IMR-90 (cell line): ENCODE data around the gene CBL. TPM values are rescaled to one million over a fixed set of nuclear protein-coding genes. Genes with fewer than 3 reads are reported as not detected.

Experiments
- ATAC-seq: fragments of 200-7000 bp; cut with Tn5 transposase; 2 replicates; pipeline ENCODE4 v1.9.1; 2020; ENCODE audit warnings: low read depth, mild to moderate bottlenecking, moderate library complexity
- BruUV-seq: library from RNA; stranded (reverse); fragments of 400-500 nt; replicated peaks from 2 replicates; lab custom pipeline; 2021; lab: Mats Ljungman, UMichigan
- CTCF ChIA-PET: fragments of 300-600 bp; formaldehyde crosslinking; extraction: SDS; loops from one replicate; lab custom pipeline; 2021; ENCODE audit warnings: antibody characterized with exemption; lab: Yijun Ruan, JAX
- POLR2A ChIA-PET: fragments of 300-600 bp; sonication (Branson Sonifier 250); formaldehyde crosslinking; loops from one replicate; lab custom pipeline; 2022; ENCODE audit warnings: antibody characterized with exemption; ENCODE audit not compliant: unreplicated experiment; lab: Charles Lee
- DNase-seq: peaks from one replicate; pipeline ENCODE4 v3.0.0; 2013
- H2AFZ ChIP-seq: replicated peaks from 2 replicates; pipeline ENCODE3; 2013; ENCODE audit warnings: low read length, mild to moderate bottlenecking; ENCODE audit not compliant: poor library complexity
- H2AK5ac ChIP-seq: 2 replicates; pipeline ENCODE4 v1.6.1; 2013; ENCODE audit warnings: low read depth, low read length, inconsistent platforms
- H2AK9ac ChIP-seq: replicated peaks from 2 replicates; pipeline ENCODE3; 2013; ENCODE audit warnings: mild to moderate bottlenecking, low read depth, low read length, moderate library complexity; ENCODE audit not compliant: poor library complexity
- H2BK120ac ChIP-seq: 2 replicates; pipeline ENCODE4 v1.6.1; 2013; ENCODE audit warnings: low read depth, low read length, inconsistent platforms
- H2BK15ac ChIP-seq: 3 replicates; pipeline ENCODE4 v1.6.1; 2013; ENCODE audit warnings: low read depth, low read length, inconsistent platforms
- H2BK20ac ChIP-seq: 2 replicates; pipeline ENCODE4 v1.6.1; 2013; ENCODE audit warnings: low read depth, mild to moderate bottlenecking, inconsistent platforms, low read length, moderate library complexity
- H2BK5ac ChIP-seq: 2 replicates; pipeline ENCODE4 v1.6.1; 2013; ENCODE audit warnings: mild to moderate bottlenecking, low read depth, low read length, inconsistent platforms; ENCODE audit not compliant: poor library complexity, severe bottlenecking
- H3K14ac ChIP-seq: replicated peaks from 2 replicates; pipeline ENCODE4 v1.6.1; 2013; ENCODE audit warnings: low read depth, low read length, inconsistent platforms
- H3K18ac ChIP-seq: 2 replicates; pipeline ENCODE4 v1.6.1; 2013; ENCODE audit warnings: low read depth, low read length, control low read depth
- H3K23ac ChIP-seq: 2 replicates; pipeline ENCODE4 v1.6.1; 2013; ENCODE audit warnings: low read depth, low read length, inconsistent platforms
- H3K27ac ChIP-seq: 2 replicates; pipeline ENCODE4 v1.5.1; 2013; ENCODE audit warnings: mild to moderate bottlenecking, control low read depth, low read length; ENCODE audit not compliant: insufficient read depth
- H3K27me3 ChIP-seq: 2 replicates; pipeline ENCODE4 v1.6.1; 2013; ENCODE audit warnings: low read length; ENCODE audit not compliant: control insufficient read depth, insufficient read depth
- H3K36me3 ChIP-seq: 2 replicates; pipeline ENCODE4 v1.6.1; 2013; ENCODE audit warnings: low read length, mixed read lengths; ENCODE audit not compliant: control insufficient read depth, insufficient read depth
- H3K4ac ChIP-seq: 2 replicates; pipeline ENCODE4 v1.6.1; 2013; ENCODE audit warnings: low read depth, low read length, inconsistent platforms
- H3K4me1 ChIP-seq: 2 replicates; pipeline ENCODE4 v1.6.1; 2013; ENCODE audit warnings: low read length, mixed read lengths; ENCODE audit not compliant: control insufficient read depth, insufficient read depth
- H3K4me2 ChIP-seq: 2 replicates; pipeline ENCODE4 v1.6.1; 2013; ENCODE audit warnings: low read depth, mild to moderate bottlenecking, control low read depth, low read length, moderate library complexity
- H3K4me3 ChIP-seq: 2 replicates; pipeline ENCODE4 v1.5.1; 2013; ENCODE audit warnings: low read depth, mild to moderate bottlenecking, control low read depth, low read length, moderate library complexity; ENCODE audit not compliant: insufficient read depth
- H3K56ac ChIP-seq: 2 replicates; pipeline ENCODE4 v1.6.1; 2013; ENCODE audit warnings: low read length, inconsistent platforms; ENCODE audit not compliant: insufficient read depth; ENCODE audit errors: extremely low read depth
- H3K79me1 ChIP-seq, 2 experiments: 2 replicates each; pipeline ENCODE4 v1.6.1; 2013; ENCODE audit warnings: low read length in 2 of 2, inconsistent platforms in 1 of 2, low read depth in 1 of 2
- H3K9ac ChIP-seq: 2 replicates; pipeline ENCODE4 v1.6.1; 2013; ENCODE audit warnings: low read depth, low read length, control low read depth
- H3K9me1 ChIP-seq: 2 replicates; pipeline ENCODE4 v1.6.1; 2013; ENCODE audit warnings: low read length, inconsistent platforms; ENCODE audit not compliant: insufficient read depth
- H3K9me3 ChIP-seq: 2 replicates; pipeline ENCODE4 v1.6.1; 2013; ENCODE audit warnings: low read length; ENCODE audit not compliant: control insufficient read depth, insufficient read depth
- H4K20me1 ChIP-seq: 2 replicates; pipeline ENCODE4 v1.6.1; 2013; ENCODE audit warnings: low read length, inconsistent platforms; ENCODE audit not compliant: insufficient read depth
- H4K5ac ChIP-seq: 2 replicates; pipeline ENCODE4 v1.6.1; 2013; ENCODE audit warnings: mild to moderate bottlenecking, low read depth, low read length, control low read depth
- H4K8ac ChIP-seq, 2 experiments: 2 replicates each; pipeline ENCODE4 v1.6.1; 2013; ENCODE audit warnings: low read depth in 2 of 2, low read length in 2 of 2, control low read depth in 1 of 2, inconsistent platforms in 1 of 2
- H4K91ac ChIP-seq: 2 replicates; pipeline ENCODE4 v1.6.1; 2013; ENCODE audit warnings: low read depth, low read length, inconsistent platforms; ENCODE audit not compliant: insufficient read depth
- BHLHE40 ChIP-seq: fragments of 150-350 bp; IDR thresholded peaks from 2 replicates; pipeline ENCODE4 v1.6.1; 2016; ENCODE audit warnings: mild to moderate bottlenecking, low read depth, low read length
- CEBPB ChIP-seq: IDR thresholded peaks from 2 replicates; pipeline ENCODE4 v1.6.1; 2012; ENCODE audit warnings: low read depth, low read length, improper control_type of control experiment
- CHD1 ChIP-seq: IDR thresholded peaks from 2 replicates; pipeline ENCODE4 v1.6.1; 2012; ENCODE audit warnings: low read depth, low read length, improper control_type of control experiment
- CTCF ChIP-seq: conservative IDR thresholded peaks from 2 replicates; pipeline ENCODE4 v1.5.1; 2012; ENCODE audit warnings: mild to moderate bottlenecking, low read depth, low read length, improper control_type of control experiment
- ELK1 ChIP-seq: fragments of 150-350 bp; IDR thresholded peaks from 2 replicates; pipeline ENCODE4 v1.6.1; 2016; ENCODE audit warnings: low read depth, mild to moderate bottlenecking, low read length, moderate library complexity, borderline replicate concordance
- FOS ChIP-seq: fragments of 150-350 bp; IDR thresholded peaks from 2 replicates; pipeline ENCODE4 v1.6.1; 2016; ENCODE audit warnings: low read depth, low read length
- MAFK ChIP-seq: IDR thresholded peaks from 2 replicates; pipeline ENCODE4 v1.6.1; 2012; ENCODE audit warnings: low read depth, low read length, improper control_type of control experiment
- MAZ ChIP-seq: IDR thresholded peaks from 2 replicates; pipeline ENCODE4 v1.6.1; 2012; ENCODE audit warnings: low read depth, mild to moderate bottlenecking, low read length, improper control_type of control experiment, moderate library complexity, borderline replicate concordance
- MXI1 ChIP-seq: IDR thresholded peaks from 2 replicates; pipeline ENCODE4 v1.6.1; 2012; ENCODE audit warnings: low read depth, mild to moderate bottlenecking, low read length, moderate library complexity, borderline replicate concordance
- NFE2L2 ChIP-seq: fragments of 150-350 bp; IDR thresholded peaks from 2 replicates; pipeline ENCODE4 v1.6.1; 2016; ENCODE audit warnings: low read depth, mild to moderate bottlenecking, low read length
- POLR2A ChIP-seq: IDR thresholded peaks from 2 replicates; pipeline ENCODE4 v1.6.1; 2012; ENCODE audit warnings: mild to moderate bottlenecking, low read depth, low read length
- RAD21 ChIP-seq: IDR thresholded peaks from 2 replicates; pipeline ENCODE4 v1.6.1; 2012; ENCODE audit warnings: low read length, improper control_type of control experiment
- RCOR1 ChIP-seq: IDR thresholded peaks from 2 replicates; pipeline ENCODE4 v1.6.1; 2012; ENCODE audit warnings: mild to moderate bottlenecking, low read length, improper control_type of control experiment; ENCODE audit not compliant: insufficient replicate concordance
- RFX5 ChIP-seq: IDR thresholded peaks from 2 replicates; pipeline ENCODE4 v1.8.0; 2012; ENCODE audit warnings: low read depth, mild to moderate bottlenecking, low read length, moderate library complexity
- SMC3 ChIP-seq: fragments of 150-350 bp; IDR thresholded peaks from 2 replicates; pipeline ENCODE4 v1.6.1; 2016; ENCODE audit warnings: low read depth, mild to moderate bottlenecking, antibody characterized with exemption, low read length, moderate library complexity
- WGBS, 2 experiments: methylation state at CpG; one replicate each; pipeline versions ENCODE4 v1.1.5 to v1.1.7; 2013; ENCODE audit warnings: missing lambda C conversion rate in 2 of 2; ENCODE audit not compliant: insufficient read length in 1 of 2; ENCODE audit errors: extremely low coverage in 2 of 2; 5-methylcytosine and 5-hydroxymethylcytosine counted together
- dilution Hi-C: fragments of 300-500 bp; cut with HindIII; formaldehyde crosslinking; loops from one replicate; pipeline ENCODE4 v1.14.3; 2018; ENCODE audit warnings: low sequenced_read_pairs; ENCODE audit not compliant: unreplicated experiment
- in situ Hi-C: fragments of 300-500 bp; cut with MboI; formaldehyde crosslinking; loops from 3 replicates; pipeline ENCODE4 v1.14.3; 2019; ENCODE audit warnings: low sequenced_read_pairs, inconsistent platforms, mixed read lengths
- intact Hi-C: fragments of 100-400 bp; cut with micrococcal nuclease; formaldehyde crosslinking; loops from 2 replicates; pipeline ENCODE4 v1.10.0; 2022
- polyA plus RNA-seq, 3 experiments: library from polyadenylated mRNA; depleted of rRNA; stranded (reverse); fragments of >200 nt; gene quantifications; 2 replicates each; pipeline ENCODE4 v1.2.3, GENCODE V29; 2012; ENCODE audit warnings: low replicate concordance in 1 of 3
- total RNA-seq: library from RNA; depleted of rRNA; stranded (reverse); fragments of >200 nt; gene quantifications from 2 replicates; pipeline ENCODE4 v1.2.3, GENCODE V29; 2012
- TF ChIP-seq, protein P1 (sequence below): fragments of 150-350 bp; IDR thresholded peaks from 2 replicates; pipeline ENCODE4 v1.6.1; 2017; ENCODE audit warnings: mild to moderate bottlenecking, antibody characterized with exemption, low read length, low read depth

The CBL gene
- total and polyA plus RNA-seq, 2 of the 4 experiments (the other 2 are of a cell fraction) = 6.1 to 11.8 TPM

DNA sequence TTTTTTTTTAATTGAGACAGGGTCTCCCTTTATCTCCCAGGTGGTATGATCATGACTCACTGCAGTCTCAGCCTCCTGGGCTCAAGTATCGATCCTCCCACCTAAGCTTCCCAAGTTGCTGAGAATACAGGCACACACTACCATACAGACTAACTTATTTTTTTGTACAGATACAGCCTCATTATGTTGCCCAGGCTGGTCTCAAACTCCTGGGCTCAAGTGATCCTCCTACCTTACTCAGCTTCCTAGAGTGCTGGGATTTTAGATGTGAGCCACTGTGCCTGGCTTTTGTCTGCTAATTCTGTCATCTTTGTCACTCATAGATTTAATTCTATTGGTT, 43.5 kb downstream of the CBL start:
- CTCF ChIA-PET = no interaction called here
- no peak overlapping the region for H2AFZ ChIP-seq
- no peak overlapping the region for H3K4ac ChIP-seq
- ATAC-seq = no peak
- H2AK9ac ChIP-seq = no peak overlapping the region
- H4K5ac ChIP-seq = no peak overlapping the region
- no peak overlapping the region for H2BK5ac ChIP-seq
- H3K4me2 ChIP-seq = no peak overlapping the region
- no peak overlapping the region for H3K14ac ChIP-seq
- H3K9ac ChIP-seq = no peak overlapping the region
- no TSS peak for BruUV-seq
- peak overlapping the region; percentile 66; the same call in 1 of the 2 replicates for H3K23ac ChIP-seq
- no peaks in the 10 kb centered on the region for H3K9me3 ChIP-seq
- peaks cover 24 to 61% of the 10 kb centered on the region in 2 experiments for H3K79me1 ChIP-seq
- no peak overlapping the region for H3K56ac ChIP-seq
- peak; percentile 17 for DNase-seq
- H2BK20ac ChIP-seq = no peak overlapping the region
- H3K4me3 ChIP-seq = no peak overlapping the region
- dilution Hi-C loops = no loop called here
- no peaks in the 10 kb centered on the region; the same call in 1 of the 2 replicates for H3K36me3 ChIP-seq
- intact Hi-C loops = no loop called here
- no peak for TF ChIP-seq MAFK
- TF ChIP-seq NFE2L2 = no peak
- no peak for TF ChIP-seq CTCF
- no peak for TF ChIP-seq CEBPB
- no peak for TF ChIP-seq FOS
- TF ChIP-seq BHLHE40 = no peak
- TF ChIP-seq, protein P1, sequence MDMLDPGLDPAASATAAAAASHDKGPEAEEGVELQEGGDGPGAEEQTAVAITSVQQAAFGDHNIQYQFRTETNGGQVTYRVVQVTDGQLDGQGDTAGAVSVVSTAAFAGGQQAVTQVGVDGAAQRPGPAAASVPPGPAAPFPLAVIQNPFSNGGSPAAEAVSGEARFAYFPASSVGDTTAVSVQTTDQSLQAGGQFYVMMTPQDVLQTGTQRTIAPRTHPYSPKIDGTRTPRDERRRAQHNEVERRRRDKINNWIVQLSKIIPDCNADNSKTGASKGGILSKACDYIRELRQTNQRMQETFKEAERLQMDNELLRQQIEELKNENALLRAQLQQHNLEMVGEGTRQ = no peak
- TF ChIP-seq RCOR1 = no peak
- TF ChIP-seq CHD1 = no peak
- no peak for TF ChIP-seq ELK1
- no peak for TF ChIP-seq MAZ
- TF ChIP-seq RFX5 = no peak
- no peak for TF ChIP-seq SMC3
- TF ChIP-seq POLR2A = no peak
- no peak for TF ChIP-seq MXI1
- no peak for TF ChIP-seq RAD21
- H4K91ac ChIP-seq = no peak overlapping the region
- no peak overlapping the region for H4K8ac ChIP-seq
- peaks cover 5% of the 10 kb centered on the region; the same call in 1 of the 2 replicates for H3K4me1 ChIP-seq
- peaks cover 10% of the 10 kb centered on the region; the same call in 1 of the 2 replicates for H3K9me1 ChIP-seq
- peaks cover 8% of the 10 kb centered on the region for H4K20me1 ChIP-seq
- no peak overlapping the region for H2AK5ac ChIP-seq
- no peak overlapping the region for H2BK120ac ChIP-seq
- 100% methylated on average over 1 of the region's 1 CpG; no CpG with 5 or more reads in 1 of the 2 experiments for WGBS, 2 experiments
- H3K18ac ChIP-seq = no peak overlapping the region
- H3K27ac ChIP-seq = no peak overlapping the region
- in situ Hi-C loops = no loop called here
- no peaks in the 10 kb centered on the region for H3K27me3 ChIP-seq
- H2BK15ac ChIP-seq = no peak overlapping the region
- POLR2A ChIA-PET = no interaction called here
